Tibial artery (tissue), 4 donors: Measurements from ENCODE around the gene CYB561D2.

Experiments
- DNase-seq, 2 donors: peaks; one replicate each; pipeline ENCODE4 v3.0.0-alpha.2; 2019
- H3K27ac ChIP-seq, 2 donors: fragments of 200-600 bp; sonication (generic) in 1 of 2; 1 replicate in 1 of 2; 2 replicates in 1 of 2; pipeline ENCODE4 v1.5.1; 2018 to 2019; ENCODE audit warnings: mild to moderate bottlenecking in 1 of 2
- H3K27me3 ChIP-seq, 2 donors: fragments of 200-600 bp; sonication (generic) in 1 of 2; one replicate each; pipeline versions ENCODE4 v1.5.1 to v1.6.0; 2016 to 2019
- H3K36me3 ChIP-seq, 3 donors: fragments of 200-600 bp; sonication (generic) in 2 of 3; one replicate each; pipeline ENCODE4 v1.5.1; 2016 to 2019; ENCODE audit warnings: mild to moderate bottlenecking in 2 of 3
- H3K4me1 ChIP-seq, 4 donors: fragments of 200-600 bp; sonication (generic) in 2 of 4; 1 replicate in 3 of 4; 2 replicates in 1 of 4; pipeline ENCODE4 v1.5.1; 2016 to 2019
- H3K4me3 ChIP-seq, 2 donors: fragments of 200-600 bp; sonication (generic) in 1 of 2; 1 replicate in 1 of 2; 2 replicates in 1 of 2; pipeline ENCODE4 v1.5.1; 2018 to 2019; ENCODE audit warnings: mild to moderate bottlenecking in 2 of 2
- H3K9me3 ChIP-seq, 3 donors: fragments of 200-600 bp; sonication (generic) in 1 of 3; one replicate each; pipeline ENCODE4 v1.5.1; 2016 to 2019
- intact Hi-C: fragments of 100-400 bp; cut with DNase I; formaldehyde crosslinking; loops from one replicate; pipeline ENCODE4 v1.15.0; 2023; ENCODE audit warnings: low total_unique reads
- TF ChIP-seq, protein P1 (sequence below), 2 experiments: fragments of 200-600 bp in 1 of 2; fragments of 450-650 bp in 1 of 2; IDR thresholded peaks; one replicate each; pipeline ENCODE4 v1.5.1; 2017 to 2019; ENCODE audit warnings: antibody characterized with exemption in 2 of 2, mild to moderate bottlenecking in 1 of 2, moderate library complexity in 1 of 2

CYB561D2 gene

DNA sequence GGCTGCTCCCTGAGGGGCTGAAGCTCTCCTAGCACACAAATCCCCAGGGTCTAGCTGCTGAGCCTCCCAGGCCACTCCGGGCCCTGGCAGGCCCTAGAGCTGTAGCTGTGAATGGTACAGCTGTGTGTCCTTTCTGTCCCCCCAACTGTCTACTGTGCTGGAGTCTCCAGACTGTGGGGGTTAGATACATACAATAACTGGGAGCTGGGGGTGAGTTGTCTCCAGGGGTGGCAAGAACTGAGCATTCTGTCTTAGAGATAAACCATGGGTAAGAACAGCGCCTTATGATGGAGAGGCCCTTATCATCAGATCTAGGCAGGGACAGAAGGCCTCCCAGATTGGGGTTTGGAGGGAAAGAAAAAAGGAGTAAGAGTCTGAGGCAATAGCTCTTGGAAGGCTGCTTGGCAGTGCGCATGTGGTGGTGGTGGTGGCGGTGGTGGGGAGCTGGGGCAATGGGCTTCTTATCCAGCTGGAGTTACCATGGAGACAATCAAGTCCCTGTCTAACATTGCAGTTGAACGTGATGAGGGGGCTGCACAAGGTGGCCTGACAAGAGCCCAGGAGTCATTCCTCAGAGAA is 3.6 kb downstream of the CYB561D2 start:
- intact Hi-C loops: no loop called here
- no peak overlapping the region for H3K27ac ChIP-seq
- TF ChIP-seq, protein P1, sequence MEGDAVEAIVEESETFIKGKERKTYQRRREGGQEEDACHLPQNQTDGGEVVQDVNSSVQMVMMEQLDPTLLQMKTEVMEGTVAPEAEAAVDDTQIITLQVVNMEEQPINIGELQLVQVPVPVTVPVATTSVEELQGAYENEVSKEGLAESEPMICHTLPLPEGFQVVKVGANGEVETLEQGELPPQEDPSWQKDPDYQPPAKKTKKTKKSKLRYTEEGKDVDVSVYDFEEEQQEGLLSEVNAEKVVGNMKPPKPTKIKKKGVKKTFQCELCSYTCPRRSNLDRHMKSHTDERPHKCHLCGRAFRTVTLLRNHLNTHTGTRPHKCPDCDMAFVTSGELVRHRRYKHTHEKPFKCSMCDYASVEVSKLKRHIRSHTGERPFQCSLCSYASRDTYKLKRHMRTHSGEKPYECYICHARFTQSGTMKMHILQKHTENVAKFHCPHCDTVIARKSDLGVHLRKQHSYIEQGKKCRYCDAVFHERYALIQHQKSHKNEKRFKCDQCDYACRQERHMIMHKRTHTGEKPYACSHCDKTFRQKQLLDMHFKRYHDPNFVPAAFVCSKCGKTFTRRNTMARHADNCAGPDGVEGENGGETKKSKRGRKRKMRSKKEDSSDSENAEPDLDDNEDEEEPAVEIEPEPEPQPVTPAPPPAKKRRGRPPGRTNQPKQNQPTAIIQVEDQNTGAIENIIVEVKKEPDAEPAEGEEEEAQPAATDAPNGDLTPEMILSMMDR (IDR thresholded peaks at IDR 0.05): no peak
- DNase-seq: no peak
- peaks cover 0 to 69% (median 56%) of the 10 kb centered on the region in 4 donors for H3K4me1 ChIP-seq
- H3K36me3 ChIP-seq: peaks cover 19 to 40% (median 38%) of the 10 kb centered on the region in 3 donors
- H3K27me3 ChIP-seq: no peaks in the 10 kb centered on the region
- H3K4me3 ChIP-seq: no peak overlapping the region
- no peaks in the 10 kb centered on the region for H3K9me3 ChIP-seq

DNA sequence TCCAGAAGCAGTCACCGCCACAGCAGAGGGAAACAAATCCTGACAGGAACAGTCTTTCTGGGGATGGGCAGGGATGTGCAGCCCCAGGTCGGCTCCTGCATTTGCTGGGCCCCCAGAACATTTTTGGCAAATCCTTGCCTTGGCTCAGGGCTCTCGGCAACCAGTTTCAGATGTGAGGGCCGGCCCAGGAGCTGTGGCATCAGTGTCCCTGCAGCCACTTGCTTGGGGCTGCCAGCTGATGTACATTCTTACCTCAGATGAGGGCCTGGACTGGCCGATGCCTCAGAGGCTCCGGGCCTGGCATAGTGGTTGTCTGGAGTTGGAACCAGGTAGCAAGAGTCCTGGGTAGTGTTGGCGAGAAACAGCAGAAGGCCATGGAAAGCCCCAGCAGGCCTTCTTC is 4.2 kb downstream of the CYB561D2 start:
- Histone ChIP-seq H3K36me3 (peaks cover 19 to 40% (median 38%) of the 10 kb centered on the region in 3 donors), H3K4me3 (no peak overlapping the region), H3K27ac (no peak overlapping the region), H3K9me3 (no peaks in the 10 kb centered on the region), H3K4me1 (peaks cover 0 to 63% (median 52%) of the 10 kb centered on the region in 4 donors), H3K27me3 (no peaks in the 10 kb centered on the region)
- TF ChIP-seq, protein P1 (IDR thresholded peaks at IDR 0.05): no peak
- DNase-seq: no peak
- intact Hi-C loops: no loop called here

DNA sequence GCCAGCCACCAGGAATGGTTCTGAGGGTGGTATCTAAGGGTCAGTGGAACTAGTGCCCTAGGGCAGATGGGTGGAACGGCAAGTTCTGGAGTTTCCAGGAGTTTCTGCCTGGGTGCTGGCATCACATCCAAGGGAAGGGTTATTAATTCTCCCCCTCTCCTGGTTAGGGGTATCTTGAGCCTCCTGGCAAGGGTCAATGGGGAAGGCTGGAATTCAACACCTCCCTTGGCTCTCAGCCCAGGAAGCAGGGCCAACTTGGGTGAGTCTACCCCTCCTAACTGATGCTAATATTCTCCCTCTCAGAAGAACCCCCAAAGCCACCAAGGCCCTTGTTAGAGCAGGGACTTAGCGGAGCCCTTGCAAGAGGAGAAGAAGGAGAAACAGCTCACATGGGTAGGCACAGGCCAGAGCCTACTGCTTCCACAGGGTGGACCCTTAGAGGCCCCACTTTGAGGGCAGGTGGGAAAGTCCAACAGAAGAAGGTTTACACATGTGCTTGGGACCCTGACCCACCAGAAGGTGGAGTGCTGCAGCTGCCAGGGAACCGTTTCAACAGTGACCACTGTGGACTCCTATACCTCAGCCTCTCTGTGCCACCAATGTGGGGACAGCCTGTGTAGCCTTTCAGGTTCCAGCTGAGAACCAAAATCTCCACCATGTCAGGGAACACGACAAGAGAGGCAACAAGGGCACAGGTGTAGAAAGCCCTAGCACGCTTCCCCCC is 5.3 kb downstream of the CYB561D2 start:
- Histone ChIP-seq H3K4me1 (peaks cover 0 to 58% (median 48%) of the 10 kb centered on the region in 4 donors), H3K27ac (peak overlapping the region; percentile 22 to 97), H3K27me3 (no peaks in the 10 kb centered on the region), H3K9me3 (no peaks in the 10 kb centered on the region), H3K4me3 (peak overlapping the region; percentile 68 to 87), H3K36me3 (peaks cover 19 to 40% (median 38%) of the 10 kb centered on the region in 3 donors)
- DNase-seq: no peak
- TF ChIP-seq, protein P1 (IDR thresholded peaks at IDR 0.05): no peak
- intact Hi-C loops: no loop called here

DNA sequence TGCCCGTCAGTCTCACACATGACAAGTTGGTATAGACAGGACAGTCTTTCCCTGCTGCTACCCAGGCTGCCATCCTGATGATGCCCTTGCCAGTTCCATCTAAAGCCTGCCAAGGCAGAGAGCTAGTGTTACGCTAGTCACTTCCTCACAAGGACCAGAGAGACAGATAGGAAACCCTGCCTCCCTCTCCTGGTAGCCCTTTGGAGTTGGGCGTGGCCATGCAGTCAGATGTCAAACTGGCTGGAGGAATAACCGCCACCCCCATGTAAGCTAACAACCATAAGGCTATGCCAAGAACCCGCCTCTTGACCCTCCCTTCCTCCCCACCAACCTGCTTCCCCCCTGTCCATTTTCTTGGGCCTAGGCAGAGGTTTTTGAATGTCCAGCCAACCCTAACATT is 5.9 kb downstream of the CYB561D2 start:
- H3K4me3 ChIP-seq: peak overlapping the region; percentile 68 to 87
- intact Hi-C loops: no loop called here
- no peaks in the 10 kb centered on the region for H3K9me3 ChIP-seq
- peaks cover 19 to 40% (median 38%) of the 10 kb centered on the region in 3 donors for H3K36me3 ChIP-seq
- no peak for DNase-seq
- TF ChIP-seq, protein P1 (IDR thresholded peaks at IDR 0.05): no peak
- no peaks in the 10 kb centered on the region for H3K27me3 ChIP-seq
- peaks cover 0 to 53% (median 43%) of the 10 kb centered on the region in 4 donors for H3K4me1 ChIP-seq
- peak overlapping the region; percentile 22 to 97 for H3K27ac ChIP-seq

DNA sequence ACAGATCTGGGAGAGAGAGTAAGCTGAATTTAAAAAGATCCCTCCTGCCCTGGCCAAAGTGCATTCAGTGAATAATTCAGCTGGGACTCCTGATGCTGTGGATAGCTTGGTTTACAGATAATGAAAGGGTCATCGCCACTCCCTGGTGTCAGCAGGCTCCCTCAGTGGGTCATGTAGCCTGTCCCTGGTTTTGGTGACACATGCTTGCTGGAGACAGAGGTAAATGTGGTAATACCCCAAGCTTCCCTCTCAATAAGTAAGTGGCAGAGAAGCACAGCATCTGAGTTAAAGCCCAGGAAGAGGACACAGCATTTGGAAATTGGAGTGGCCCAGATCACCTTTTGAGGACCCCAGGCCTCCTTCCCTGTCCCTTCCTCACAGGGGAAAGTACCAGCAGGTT is 6.8 kb downstream of the CYB561D2 start:
- Histone ChIP-seq H3K4me3 (peak overlapping the region; percentile 68 to 87), H3K27ac (peak overlapping the region; percentile 86 to 97), H3K27me3 (no peaks in the 10 kb centered on the region), H3K9me3 (no peaks in the 10 kb centered on the region), H3K4me1 (peaks cover 0 to 47% (median 37%) of the 10 kb centered on the region in 4 donors), H3K36me3 (peaks cover 19 to 40% (median 38%) of the 10 kb centered on the region in 3 donors)
- no peak for DNase-seq
- intact Hi-C loops: no loop called here
- TF ChIP-seq, protein P1 (IDR thresholded peaks at IDR 0.05): no peak
